Esophagus squamous epithelium (tissue), 4 donors: ENCODE data around the gene VIT.

Source experiments
- POLR2A ChIP-seq, 4 donors: fragments of 450-650 bp; IDR thresholded peaks; one replicate each; pipeline ENCODE4 v1.6.1; 2017; ENCODE audit warnings: antibody characterized with exemption in 4 of 4, mild to moderate bottlenecking in 4 of 4, moderate library complexity in 3 of 4
- TF ChIP-seq, protein P1 (sequence below), 6 experiments: fragments of 450-650 bp in 4 of 6; fragments of 200-600 bp in 2 of 6; sonication (generic) in 2 of 6; IDR thresholded peaks; one replicate each; pipeline ENCODE4 v1.5.1; 2016 to 2019; ENCODE audit warnings: antibody characterized with exemption in 6 of 6, mild to moderate bottlenecking in 4 of 6, moderate library complexity in 4 of 6

DNA sequence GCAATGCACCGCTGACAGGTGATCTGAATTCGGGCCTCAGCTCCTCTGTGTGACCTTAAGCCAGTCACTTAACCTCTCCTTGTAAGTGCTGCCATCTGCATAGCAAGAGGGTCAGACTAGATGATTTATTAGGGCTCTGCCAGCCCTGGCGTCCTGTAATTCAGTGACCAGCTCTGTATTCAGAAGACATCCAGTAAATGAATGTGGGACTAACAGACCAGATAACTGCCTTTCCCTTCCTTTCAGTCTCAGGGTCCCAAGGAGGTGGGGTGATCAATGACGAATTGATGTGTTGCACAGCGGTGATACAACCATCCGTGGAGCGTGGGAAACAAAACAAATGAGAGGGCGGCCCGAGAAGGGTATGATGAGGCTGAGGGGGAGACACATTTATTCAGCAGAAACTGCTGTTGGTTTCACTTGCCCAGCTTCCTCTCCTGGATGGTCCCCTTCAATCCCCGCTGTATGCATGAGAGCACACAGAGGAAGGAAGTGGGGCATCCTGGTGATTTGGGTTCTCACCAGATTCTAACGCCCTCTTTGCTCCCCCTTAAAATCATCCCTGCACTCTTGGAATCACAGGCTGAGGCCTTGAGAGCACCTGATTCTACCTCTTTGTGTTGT lies 92.8 kb downstream of the VIT start:
- TF ChIP-seq, protein P1, sequence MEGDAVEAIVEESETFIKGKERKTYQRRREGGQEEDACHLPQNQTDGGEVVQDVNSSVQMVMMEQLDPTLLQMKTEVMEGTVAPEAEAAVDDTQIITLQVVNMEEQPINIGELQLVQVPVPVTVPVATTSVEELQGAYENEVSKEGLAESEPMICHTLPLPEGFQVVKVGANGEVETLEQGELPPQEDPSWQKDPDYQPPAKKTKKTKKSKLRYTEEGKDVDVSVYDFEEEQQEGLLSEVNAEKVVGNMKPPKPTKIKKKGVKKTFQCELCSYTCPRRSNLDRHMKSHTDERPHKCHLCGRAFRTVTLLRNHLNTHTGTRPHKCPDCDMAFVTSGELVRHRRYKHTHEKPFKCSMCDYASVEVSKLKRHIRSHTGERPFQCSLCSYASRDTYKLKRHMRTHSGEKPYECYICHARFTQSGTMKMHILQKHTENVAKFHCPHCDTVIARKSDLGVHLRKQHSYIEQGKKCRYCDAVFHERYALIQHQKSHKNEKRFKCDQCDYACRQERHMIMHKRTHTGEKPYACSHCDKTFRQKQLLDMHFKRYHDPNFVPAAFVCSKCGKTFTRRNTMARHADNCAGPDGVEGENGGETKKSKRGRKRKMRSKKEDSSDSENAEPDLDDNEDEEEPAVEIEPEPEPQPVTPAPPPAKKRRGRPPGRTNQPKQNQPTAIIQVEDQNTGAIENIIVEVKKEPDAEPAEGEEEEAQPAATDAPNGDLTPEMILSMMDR (IDR thresholded peaks at IDR 0.05): no peak
- TF ChIP-seq POLR2A (IDR thresholded peaks at IDR 0.05): no peak
